RWPE1 (cell line): ENCODE results near the gene CERS6.

ENCODE experiments used
- CTCF ChIA-PET: fragments of 350-600 bp; sonication (Branson Sonifier 250); formaldehyde crosslinking; extraction: SDS; loops from one replicate; lab custom pipeline; 2021; lab: Yijun Ruan, JAX
- POLR2A ChIA-PET: fragments of 400-600 bp; formaldehyde crosslinking; extraction: SDS; loops from one replicate; lab custom pipeline; 2020; ENCODE audit warnings: antibody characterized with exemption; ENCODE audit not compliant: low non-redundant PET; lab: Yijun Ruan, JAX
- DNase-seq: peaks from one replicate; pipeline ENCODE4 v3.0.0; 2012; ENCODE audit warnings: low spot score
- H3K27ac ChIP-seq: fragments of 450-650 bp; 2 replicates; pipeline ENCODE4 v1.5.1; 2017
- TF ChIP-seq, protein P1 (sequence below): fragments of 450-650 bp; conservative IDR thresholded peaks from 2 replicates; pipeline ENCODE4 v1.5.1; 2017; ENCODE audit warnings: low read depth, mild to moderate bottlenecking

The CERS6 gene

DNA sequence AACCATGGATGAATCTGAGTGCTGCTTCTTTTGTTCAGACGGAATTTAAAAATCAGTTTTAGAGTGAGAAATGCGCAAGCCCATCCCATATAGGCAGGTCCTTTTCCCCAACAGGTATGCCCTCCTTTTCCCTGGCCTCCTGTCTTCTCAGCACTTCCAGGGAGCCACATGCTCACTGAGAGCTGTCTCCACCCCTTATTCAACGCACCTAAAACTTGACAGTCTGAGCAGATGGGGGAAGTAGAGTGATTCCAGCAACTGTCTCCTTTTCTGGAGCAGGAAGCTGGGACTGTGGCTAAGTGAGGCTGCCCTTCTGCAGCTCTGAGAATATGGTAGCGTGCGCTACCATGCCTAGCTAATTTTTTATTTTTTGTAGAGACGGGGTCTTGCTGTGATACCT lies 293.2 kb downstream of the CERS6 start:
- H3K27ac ChIP-seq: no peak overlapping the region
- no peak for DNase-seq
- POLR2A ChIA-PET: no interaction called here
- TF ChIP-seq, protein P1, sequence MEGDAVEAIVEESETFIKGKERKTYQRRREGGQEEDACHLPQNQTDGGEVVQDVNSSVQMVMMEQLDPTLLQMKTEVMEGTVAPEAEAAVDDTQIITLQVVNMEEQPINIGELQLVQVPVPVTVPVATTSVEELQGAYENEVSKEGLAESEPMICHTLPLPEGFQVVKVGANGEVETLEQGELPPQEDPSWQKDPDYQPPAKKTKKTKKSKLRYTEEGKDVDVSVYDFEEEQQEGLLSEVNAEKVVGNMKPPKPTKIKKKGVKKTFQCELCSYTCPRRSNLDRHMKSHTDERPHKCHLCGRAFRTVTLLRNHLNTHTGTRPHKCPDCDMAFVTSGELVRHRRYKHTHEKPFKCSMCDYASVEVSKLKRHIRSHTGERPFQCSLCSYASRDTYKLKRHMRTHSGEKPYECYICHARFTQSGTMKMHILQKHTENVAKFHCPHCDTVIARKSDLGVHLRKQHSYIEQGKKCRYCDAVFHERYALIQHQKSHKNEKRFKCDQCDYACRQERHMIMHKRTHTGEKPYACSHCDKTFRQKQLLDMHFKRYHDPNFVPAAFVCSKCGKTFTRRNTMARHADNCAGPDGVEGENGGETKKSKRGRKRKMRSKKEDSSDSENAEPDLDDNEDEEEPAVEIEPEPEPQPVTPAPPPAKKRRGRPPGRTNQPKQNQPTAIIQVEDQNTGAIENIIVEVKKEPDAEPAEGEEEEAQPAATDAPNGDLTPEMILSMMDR: no peak
- CTCF ChIA-PET: no interaction called here

DNA sequence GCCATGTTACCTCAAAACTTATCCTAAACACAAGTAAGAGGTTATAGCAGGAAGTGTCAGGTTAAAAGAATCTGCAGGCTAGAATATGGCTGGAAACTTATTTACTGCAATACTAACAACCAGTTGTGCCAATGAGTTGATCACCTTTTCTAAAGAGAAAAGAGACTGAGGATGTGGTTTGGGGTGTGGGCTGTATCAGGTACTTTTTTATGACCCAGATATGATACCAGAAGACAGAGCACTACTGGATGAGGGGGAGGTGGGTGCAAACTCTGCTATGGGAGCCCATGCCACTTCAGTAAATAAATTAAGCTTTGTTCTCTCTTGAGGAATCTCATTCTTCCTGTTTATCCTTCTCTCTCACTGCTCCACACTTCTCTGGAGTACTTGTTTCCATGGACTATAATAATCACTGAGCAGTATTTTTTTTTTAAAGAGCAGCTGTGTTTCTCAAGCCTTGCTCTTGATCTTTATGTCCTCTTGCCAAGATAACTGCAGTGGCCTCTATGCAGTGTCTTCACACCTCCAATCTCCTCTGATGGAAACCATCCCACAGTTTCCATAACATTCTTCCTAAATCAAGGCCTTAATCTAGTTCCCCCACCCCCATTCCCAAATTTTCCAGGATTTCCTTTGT lies 295.1 kb downstream of the CERS6 start:
- no peak overlapping the region for H3K27ac ChIP-seq
- no peak for DNase-seq
- TF ChIP-seq, protein P1: no peak
- CTCF ChIA-PET: no interaction called here
- POLR2A ChIA-PET: no interaction called here

DNA sequence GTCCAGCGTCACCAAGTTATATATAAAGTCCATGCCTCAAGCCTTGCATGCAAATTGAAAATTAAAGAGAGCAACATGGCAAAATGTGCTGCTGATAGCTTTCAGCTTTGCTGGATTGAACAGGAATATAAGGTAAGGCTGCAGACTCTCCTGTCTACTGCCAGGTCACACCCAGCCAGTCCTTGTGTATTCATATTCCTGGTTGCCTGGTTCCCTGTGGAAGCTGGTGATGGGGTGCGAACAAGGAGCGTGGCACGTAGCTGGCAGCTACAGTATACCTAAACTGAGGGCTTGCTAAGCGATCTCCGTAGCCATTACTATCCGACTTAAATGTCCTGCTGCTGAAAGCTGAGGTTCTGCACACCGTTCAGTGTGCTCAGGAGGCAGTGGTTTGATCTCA lies 296.3 kb downstream of the CERS6 start:
- ChIA-PET CTCF (interaction anchor here (0.7 to 0.9 kb wide), 2 partner anchors 71 to 410 kb away, joined by 3 to 4 read pairs; no protein-coding TSS in a partner anchor), POLR2A (no interaction called here)
- H3K27ac ChIP-seq: no peak overlapping the region
- DNase-seq: no peak
- TF ChIP-seq, protein P1: no peak

DNA sequence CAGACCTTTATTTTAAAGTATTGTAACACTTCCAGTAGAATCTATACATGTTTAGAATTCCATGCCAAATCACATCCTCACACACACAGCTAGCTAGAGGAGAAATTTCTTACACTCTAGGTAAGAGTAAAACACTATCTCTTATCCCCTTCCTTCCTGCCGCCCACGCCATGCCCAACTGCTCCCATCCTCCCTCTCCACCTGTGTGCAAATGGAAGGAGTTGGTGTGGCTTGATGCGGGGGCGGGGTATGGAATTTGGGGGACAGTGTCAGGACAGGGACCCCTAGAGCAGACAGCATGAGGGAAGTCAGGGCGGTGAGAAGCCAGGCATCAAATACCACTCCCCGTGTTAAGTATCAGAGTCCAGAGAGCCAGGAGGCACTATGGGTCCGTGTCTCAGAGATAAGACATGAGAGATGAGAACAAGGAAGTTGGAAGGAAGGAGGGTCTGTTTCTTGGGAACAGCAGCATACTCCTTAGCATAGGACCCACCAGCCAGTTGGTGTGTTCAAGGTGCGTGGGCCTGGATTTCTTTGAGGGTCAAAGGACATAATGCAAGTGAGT lies 297.8 kb downstream of the CERS6 start:
- TF ChIP-seq, protein P1: no peak
- ChIA-PET CTCF (no interaction called here), POLR2A (no interaction called here)
- DNase-seq: no peak
- H3K27ac ChIP-seq: no peak overlapping the region

DNA sequence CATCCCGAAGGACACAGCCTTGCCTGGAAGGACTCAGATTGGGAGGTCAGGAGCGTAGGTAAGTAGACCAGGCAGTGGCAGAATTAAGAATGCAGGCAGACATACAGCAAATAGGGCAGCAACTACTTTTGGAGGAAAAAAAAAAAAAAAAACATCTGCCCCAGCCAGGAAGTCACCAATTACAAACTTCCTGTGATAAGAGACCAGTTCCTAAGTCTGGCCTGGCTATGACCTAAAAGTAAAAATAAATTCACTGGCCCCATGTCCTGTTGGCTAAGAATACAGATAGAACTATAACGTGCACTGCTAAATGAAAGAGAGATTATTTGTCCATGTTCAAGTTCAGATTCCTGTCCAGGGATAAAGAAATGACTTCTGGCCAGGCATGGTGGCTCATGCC lies 301.2 kb downstream of the CERS6 start:
- ChIA-PET CTCF (no interaction called here), POLR2A (no interaction called here)
- TF ChIP-seq, protein P1: no peak
- DNase-seq: no peak
- H3K27ac ChIP-seq: no peak overlapping the region

DNA sequence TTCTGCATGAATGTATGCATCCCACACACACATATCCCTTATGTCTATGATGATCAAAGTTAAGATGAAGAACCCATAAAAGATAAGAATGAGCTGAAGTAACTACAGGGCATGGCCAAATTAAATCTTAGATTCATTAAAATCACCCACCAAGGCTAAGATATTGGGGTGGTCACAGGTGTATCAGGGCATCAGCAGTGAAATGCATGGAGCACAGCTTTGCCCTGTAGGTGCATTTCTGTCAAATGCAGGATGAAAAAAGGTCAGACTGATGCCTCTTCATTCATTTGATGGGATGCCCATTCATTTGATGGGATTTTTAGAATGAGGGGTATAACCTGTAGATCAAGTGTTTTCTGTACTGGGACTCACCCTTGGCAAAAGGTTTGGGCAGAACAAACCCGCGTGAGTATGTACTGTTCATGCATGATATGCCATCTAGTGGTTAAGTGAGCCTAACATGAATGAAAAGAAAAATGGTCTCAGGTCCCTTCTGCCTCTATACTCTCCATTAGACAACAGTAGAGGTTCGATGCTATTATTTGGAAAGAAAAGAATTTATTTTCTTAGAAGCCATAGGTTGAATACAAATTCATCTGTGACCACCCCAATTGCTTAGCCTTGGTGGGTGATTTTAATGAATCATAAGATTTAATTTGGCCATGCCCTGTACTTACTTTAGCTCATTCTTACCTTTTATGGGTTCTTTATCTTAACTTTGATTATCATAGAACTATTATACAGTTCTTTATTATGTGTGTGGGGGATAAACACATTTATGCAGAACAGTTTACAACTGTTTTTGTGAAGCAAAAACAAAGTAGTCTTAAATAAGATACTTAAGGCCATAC lies 303.1 kb downstream of the CERS6 start:
- DNase-seq: peak; percentile 38
- CTCF ChIA-PET: interaction anchor here (0.6 to 1.5 kb wide), 9 partner anchors 72 to 637 kb away, joined by 3 to 7 read pairs (median 4); no protein-coding TSS in a partner anchor
- H3K27ac ChIP-seq: no peak overlapping the region
- TF ChIP-seq, protein P1: peak; percentile 65
- POLR2A ChIA-PET: no interaction called here
